CD4-positive, alpha-beta memory T cell (primary cell): ENCODE measurements around the gene GLS. TPM values are rescaled to one million over a fixed set of nuclear protein-coding genes. Genes with fewer than 3 reads are reported as not detected.

Experiments used
- CTCF ChIA-PET: fragments of 350-600 bp; sonication (Branson Sonifier 250); formaldehyde crosslinking; loops from one replicate; lab custom pipeline; 2021; ENCODE audit warnings: inconsistent platforms; ENCODE audit not compliant: partially characterized antibody; lab: Charles Lee
- POLR2A ChIA-PET: fragments of 350-600 bp; sonication (Branson Sonifier 250); formaldehyde crosslinking; loops from one replicate; lab custom pipeline; 2021; ENCODE audit not compliant: partially characterized antibody; lab: Charles Lee
- DNase-seq, 5 donors: peaks; one replicate each; pipeline versions ENCODE4 v3.0.0 to v3.0.0-alpha.2; 2020 to 2022; ENCODE audit warnings: mixed read lengths in 1 of 5
- H3K27ac ChIP-seq: one replicate; pipeline ENCODE4 v1.7.0; 2013; ENCODE audit warnings: low read depth, low read length
- H3K27me3 ChIP-seq: 2 replicates; pipeline ENCODE4 v1.7.0; 2013; ENCODE audit warnings: mild to moderate bottlenecking, low read length, moderate library complexity; ENCODE audit not compliant: insufficient read depth
- H3K36me3 ChIP-seq: 2 replicates; pipeline ENCODE4 v1.7.0; 2013; ENCODE audit warnings: mild to moderate bottlenecking, low read length, moderate library complexity; ENCODE audit not compliant: insufficient read depth
- H3K4me1 ChIP-seq: 2 replicates; pipeline ENCODE4 v1.7.0; 2013; ENCODE audit warnings: mild to moderate bottlenecking, low read length, moderate library complexity; ENCODE audit not compliant: insufficient read depth
- H3K4me3 ChIP-seq, 2 donors: one replicate each; pipeline ENCODE4 v1.7.0; 2013; ENCODE audit warnings: low read length in 2 of 2, mild to moderate bottlenecking in 1 of 2
- H3K9me3 ChIP-seq, 2 donors: one replicate each; pipeline ENCODE4 v1.7.0; 2013; ENCODE audit warnings: low read length in 2 of 2, control low read depth in 1 of 2; ENCODE audit not compliant: control insufficient read depth in 1 of 2
- H3K27ac Mint-ChIP-seq, 7 donors: one replicate each; pipeline ENCODE4 v1.8.0; 2020 to 2021; ENCODE audit warnings: mixed read lengths in 7 of 7, mild to moderate bottlenecking in 6 of 7, inconsistent platforms in 3 of 7, moderate library complexity in 3 of 7
- H3K27me3 Mint-ChIP-seq, 2 donors: one replicate each; pipeline ENCODE4 v1.8.0; 2020 to 2021; ENCODE audit warnings: mixed read lengths in 2 of 2
- H3K36me3 Mint-ChIP-seq, 2 donors: one replicate each; pipeline ENCODE4 v1.8.0; 2020 to 2021; ENCODE audit warnings: mixed read lengths in 2 of 2, inconsistent platforms in 1 of 2, mild to moderate bottlenecking in 1 of 2
- H3K4me1 Mint-ChIP-seq, 4 donors: one replicate each; pipeline ENCODE4 v1.8.0; 2020 to 2021; ENCODE audit warnings: mixed read lengths in 4 of 4, mild to moderate bottlenecking in 1 of 4
- H3K4me3 Mint-ChIP-seq, 8 donors: one replicate each; pipeline ENCODE4 v1.8.0; 2020 to 2021; ENCODE audit warnings: mixed read lengths in 8 of 8, mild to moderate bottlenecking in 7 of 8, moderate library complexity in 6 of 8, inconsistent platforms in 3 of 8
- H3K9me3 Mint-ChIP-seq, 8 donors: one replicate each; pipeline ENCODE4 v1.8.0; 2020 to 2021; ENCODE audit warnings: mixed read lengths in 8 of 8, mild to moderate bottlenecking in 5 of 8, inconsistent platforms in 3 of 8, moderate library complexity in 1 of 8
- intact Hi-C: fragments of 100-400 bp; cut with micrococcal nuclease; formaldehyde crosslinking; loops from one replicate; pipeline ENCODE4 v1.15.1; 2023
- polyA plus RNA-seq, 2 donors: library from polyadenylated mRNA; unstranded; fragments of 300-500 nt; fragmentation: Illumina TruSeq; gene quantifications; one replicate each; pipeline ENCODE4 v1.2.3, GENCODE V29; 2021
- total RNA-seq, 2 experiments: library from RNA; stranded (reverse); gene quantifications; one replicate each; pipeline ENCODE4 v1.2.3, GENCODE V29; 2021

Gene GLS
- total and polyA plus RNA-seq, 4 experiments from 2014 or later = 27.0 to 208 (median 132) TPM

- Mint-ChIP-seq H3K4me1 (peaks cover 6 to 10% (median 9%) of the 10 kb centered on the region in 4 donors), H3K27ac (no peak overlapping the region), H3K27me3 (no peaks in the 10 kb centered on the region), H3K9me3 (no peaks in the 10 kb centered on the region), H3K4me3 (no peak overlapping the region), H3K36me3 (peaks cover 24 to 34% of the 10 kb centered on the region in 2 donors)
- Histone ChIP-seq H3K27ac (no peak overlapping the region), H3K36me3 (peaks cover 10% of the 10 kb centered on the region), H3K4me1 (no peaks in the 10 kb centered on the region), H3K9me3 (no peaks in the 10 kb centered on the region), H3K27me3 (no peaks in the 10 kb centered on the region), H3K4me3 (no peak overlapping the region)
- intact Hi-C loops = no loop called here
- POLR2A ChIA-PET = no interaction called here
- DNase-seq = no peak
- CTCF ChIA-PET = no interaction called here
Observed at GRCh38 chr2:190935054-190935453, 54.4 kb downstream of the GLS start.

DNA sequence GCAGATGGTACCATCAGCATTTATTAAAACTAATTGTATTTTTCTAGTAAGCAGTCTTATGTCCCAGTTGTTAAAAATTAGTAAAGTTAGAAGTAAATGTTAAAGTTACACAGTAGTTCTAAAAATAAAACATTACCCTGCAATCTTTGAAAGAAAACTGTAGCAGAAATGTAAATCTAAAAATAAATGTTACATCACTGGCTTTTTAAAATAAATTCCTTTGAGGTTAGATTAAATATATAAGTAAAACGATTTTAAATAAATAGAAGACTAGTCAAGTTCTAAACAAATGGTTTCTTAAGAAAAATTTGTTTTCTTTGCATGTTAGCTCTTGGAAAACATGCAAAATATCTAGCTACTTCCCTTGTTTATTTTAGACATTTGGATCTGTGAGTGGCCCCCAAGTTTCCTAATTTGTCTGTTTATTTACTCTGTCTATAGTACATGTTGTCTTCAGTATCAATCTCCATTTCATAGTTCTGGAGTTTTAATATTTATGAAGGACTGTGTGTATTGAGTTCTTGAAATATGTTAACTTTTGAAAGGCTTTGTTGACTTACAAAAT is 58.2 kb downstream of the GLS start:
- no peaks in the 10 kb centered on the region for H3K4me1 ChIP-seq
- peak overlapping the region in 3 of 7 donors; percentile 32 to 66 (median 38) for H3K27ac Mint-ChIP-seq
- intact Hi-C loops = no loop called here
- ChIA-PET POLR2A (interaction anchor here (1.0 kb wide), 1 partner anchor 12 kb away, joined by 3 read pairs; no protein-coding TSS in a partner anchor), CTCF (interaction anchor here (2.1 kb wide), 1 partner anchor 88 kb away, joined by 8 read pairs; no protein-coding TSS in a partner anchor)
- H3K27me3 ChIP-seq = no peaks in the 10 kb centered on the region
- H3K36me3 Mint-ChIP-seq = peaks cover 3 to 14% of the 10 kb centered on the region in 2 donors
- H3K4me3 Mint-ChIP-seq = no peak overlapping the region
- H3K9me3 ChIP-seq = no peaks in the 10 kb centered on the region
- H3K36me3 ChIP-seq = no peaks in the 10 kb centered on the region
- DNase-seq = no peak
- H3K4me1 Mint-ChIP-seq = peaks cover 6 to 8% (median 6%) of the 10 kb centered on the region in 4 donors
- no peaks in the 10 kb centered on the region for H3K9me3 Mint-ChIP-seq
- no peak overlapping the region for H3K4me3 ChIP-seq
- no peaks in the 10 kb centered on the region for H3K27me3 Mint-ChIP-seq
- H3K27ac ChIP-seq = no peak overlapping the region

GRCh38 chr2:190940454-190940853 is 59.8 kb downstream of the GLS start:
- Histone ChIP-seq H3K27ac (no peak overlapping the region), H3K9me3 (no peaks in the 10 kb centered on the region), H3K4me3 (no peak overlapping the region), H3K4me1 (no peaks in the 10 kb centered on the region), H3K36me3 (no peaks in the 10 kb centered on the region), H3K27me3 (no peaks in the 10 kb centered on the region)
- CTCF ChIA-PET = no interaction called here
- no peaks in the 10 kb centered on the region for H3K9me3 Mint-ChIP-seq
- no peak for DNase-seq
- no peaks in the 10 kb centered on the region for H3K27me3 Mint-ChIP-seq
- peak overlapping the region in 1 of 7 donors; percentile 5 for H3K27ac Mint-ChIP-seq
- peaks cover 0 to 9% of the 10 kb centered on the region in 2 donors for H3K36me3 Mint-ChIP-seq
- H3K4me3 Mint-ChIP-seq = no peak overlapping the region
- intact Hi-C loops = no loop called here
- peaks cover 3 to 6% (median 5%) of the 10 kb centered on the region in 4 donors for H3K4me1 Mint-ChIP-seq
- POLR2A ChIA-PET = interaction anchor here (1.2 kb wide), 1 partner anchor 58 kb away, joined by 3 read pairs; no protein-coding TSS in a partner anchor

- Histone ChIP-seq H3K4me1 (peaks cover 6% of the 10 kb centered on the region), H3K4me3 (no peak overlapping the region), H3K27ac (no peak overlapping the region), H3K9me3 (no peaks in the 10 kb centered on the region), H3K27me3 (no peaks in the 10 kb centered on the region), H3K36me3 (no peaks in the 10 kb centered on the region)
- H3K4me3 Mint-ChIP-seq = no peak overlapping the region
- H3K27ac Mint-ChIP-seq = no peak overlapping the region
- H3K9me3 Mint-ChIP-seq = no peaks in the 10 kb centered on the region
- no peaks in the 10 kb centered on the region for H3K27me3 Mint-ChIP-seq
- intact Hi-C loops = no loop called here
- CTCF ChIA-PET = no interaction called here
- POLR2A ChIA-PET = interaction anchor here (0.6 kb wide), 1 partner anchor 57 kb away, joined by 4 read pairs; no protein-coding TSS in a partner anchor
- peaks cover 5 to 14% (median 8%) of the 10 kb centered on the region in 4 donors for H3K4me1 Mint-ChIP-seq
- no peak for DNase-seq
- no peaks in the 10 kb centered on the region for H3K36me3 Mint-ChIP-seq
Observed at GRCh38 chr2:190941571-190941970, 61.0 kb downstream of the GLS start.

DNA sequence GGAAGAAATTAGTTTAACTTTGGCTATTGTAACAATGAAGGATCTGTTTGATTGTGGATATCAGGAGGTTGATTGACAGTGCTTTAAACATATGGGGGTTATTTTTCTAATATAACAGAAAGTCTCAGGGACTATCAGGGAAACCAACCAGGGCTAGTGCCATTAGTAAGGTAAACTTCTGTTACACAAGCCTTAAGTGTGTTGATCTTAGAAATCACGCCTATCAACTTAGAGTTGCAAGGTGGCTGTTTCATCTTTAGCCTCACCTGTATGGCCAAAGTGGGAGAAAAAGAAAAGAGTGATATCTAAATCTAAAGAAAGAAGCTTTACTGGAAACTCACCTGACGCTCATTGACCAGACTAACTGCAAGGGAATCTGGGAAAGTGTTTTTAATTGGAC is 62.1 kb downstream of the GLS start:
- POLR2A ChIA-PET = no interaction called here
- DNase-seq = no peak
- Mint-ChIP-seq H3K36me3 (no peaks in the 10 kb centered on the region), H3K9me3 (no peaks in the 10 kb centered on the region), H3K4me1 (peaks cover 15 to 20% (median 16%) of the 10 kb centered on the region in 4 donors), H3K27me3 (no peaks in the 10 kb centered on the region), H3K4me3 (no peak overlapping the region), H3K27ac (no peak overlapping the region)
- CTCF ChIA-PET = no interaction called here
- peaks cover 18% of the 10 kb centered on the region for H3K4me1 ChIP-seq
- no peaks in the 10 kb centered on the region for H3K36me3 ChIP-seq
- H3K27me3 ChIP-seq = no peaks in the 10 kb centered on the region
- no peak overlapping the region for H3K27ac ChIP-seq
- intact Hi-C loops = no loop called here
- H3K4me3 ChIP-seq = no peak overlapping the region
- H3K9me3 ChIP-seq = no peaks in the 10 kb centered on the region

DNA sequence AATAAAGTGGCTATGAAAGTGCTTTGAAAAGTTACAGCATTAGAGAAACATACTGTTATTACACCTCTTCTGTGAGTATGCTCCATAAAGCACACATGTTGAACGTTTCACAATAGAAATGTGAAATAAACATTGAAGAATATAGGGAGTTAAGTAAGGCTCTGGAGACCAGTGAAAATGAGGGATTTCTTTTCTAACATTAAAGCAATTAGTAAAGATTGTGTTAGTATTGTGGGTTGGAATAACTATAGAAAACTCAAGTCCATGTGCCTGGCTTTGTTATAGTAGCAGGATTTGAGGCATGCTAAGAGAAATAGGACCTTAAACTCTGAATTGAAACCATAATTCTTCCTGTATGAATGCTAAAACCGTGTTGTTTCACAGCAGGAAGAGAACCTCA is 63.1 kb downstream of the GLS start:
- Mint-ChIP-seq H3K4me1 (peaks cover 20 to 24% (median 21%) of the 10 kb centered on the region in 4 donors), H3K27me3 (no peaks in the 10 kb centered on the region), H3K36me3 (no peaks in the 10 kb centered on the region), H3K4me3 (no peak overlapping the region), H3K9me3 (no peaks in the 10 kb centered on the region), H3K27ac (peak overlapping the region in 2 of 7 donors; percentile 22 to 71)
- no peaks in the 10 kb centered on the region for H3K36me3 ChIP-seq
- POLR2A ChIA-PET = no interaction called here
- peaks cover 28% of the 10 kb centered on the region for H3K4me1 ChIP-seq
- no peak overlapping the region for H3K4me3 ChIP-seq
- no peak overlapping the region for H3K27ac ChIP-seq
- no peaks in the 10 kb centered on the region for H3K27me3 ChIP-seq
- CTCF ChIA-PET = no interaction called here
- no peak for DNase-seq
- intact Hi-C loops = no loop called here
- no peaks in the 10 kb centered on the region for H3K9me3 ChIP-seq

GRCh38 chr2:190947141-190947540 is 66.5 kb downstream of the GLS start:
- POLR2A ChIA-PET = interaction anchor here (0.8 to 1.7 kb wide), 6 partner anchors 10 to 97 kb away, joined by 3 to 9 read pairs (median 5); partner anchors contain the start of gene GLS
- Mint-ChIP-seq H3K4me3 (peak overlapping the region in 4 of 8 donors; percentile 2 to 65 (median 31)), H3K4me1 (peaks cover 19 to 24% (median 20%) of the 10 kb centered on the region in 4 donors), H3K27me3 (no peaks in the 10 kb centered on the region), H3K36me3 (peaks cover 0 to 1% of the 10 kb centered on the region in 2 donors), H3K27ac (peak overlapping the region in 5 of 7 donors; percentile 22 to 91 (median 66)), H3K9me3 (no peaks in the 10 kb centered on the region)
- H3K4me1 ChIP-seq = peaks cover 29% of the 10 kb centered on the region
- DNase-seq = peak in 1 of 5 donors; percentile 16
- no peaks in the 10 kb centered on the region for H3K27me3 ChIP-seq
- CTCF ChIA-PET = interaction anchor here (0.7 to 4.1 kb wide), 8 partner anchors 9 to 166 kb away, joined by 3 to 31 read pairs (median 4); partner anchors contain the start of gene GLS
- H3K9me3 ChIP-seq = no peaks in the 10 kb centered on the region
- intact Hi-C loops = loop anchor here (5.0 kb wide), 1 partner anchor 95 kb away; no protein-coding TSS in a partner anchor
- no peak overlapping the region for H3K4me3 ChIP-seq
- no peaks in the 10 kb centered on the region for H3K36me3 ChIP-seq
- H3K27ac ChIP-seq = peak overlapping the region; percentile 14
